Measurements from ENCODE around the gene TIMP2.

Gene TIMP2

DNA sequence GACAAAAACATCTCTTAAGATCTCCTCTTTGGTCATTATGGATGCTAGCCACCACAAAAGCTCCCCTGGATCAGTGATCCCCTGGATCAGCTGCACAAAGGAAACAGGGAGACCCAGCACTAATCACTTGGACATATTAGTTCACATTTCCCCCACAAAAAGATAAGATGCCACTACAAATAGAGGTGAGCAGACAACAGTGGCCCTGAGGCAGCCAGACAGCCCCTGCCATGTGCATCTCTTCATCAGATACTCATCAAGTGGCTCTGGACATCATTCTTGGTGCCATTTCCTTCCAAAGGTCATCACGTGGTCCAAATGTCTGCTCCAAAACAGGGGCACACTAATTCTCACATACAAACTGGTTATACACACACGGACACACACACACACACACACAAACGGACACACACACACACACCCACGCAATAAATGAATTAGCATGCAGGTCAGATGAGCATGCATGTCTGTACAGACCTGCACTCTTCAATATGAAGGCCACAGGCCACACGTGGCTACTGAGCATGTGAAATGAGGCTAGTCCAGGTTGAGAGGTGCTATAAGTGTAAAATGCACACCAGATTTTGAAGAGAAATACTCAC, 88.7 kb downstream of the TIMP2 start:
- H3K4me3 ChIP-seq (ENCODE audit: low read depth, low read length) = no peak overlapping the region
- TF ChIP-seq, protein P1, sequence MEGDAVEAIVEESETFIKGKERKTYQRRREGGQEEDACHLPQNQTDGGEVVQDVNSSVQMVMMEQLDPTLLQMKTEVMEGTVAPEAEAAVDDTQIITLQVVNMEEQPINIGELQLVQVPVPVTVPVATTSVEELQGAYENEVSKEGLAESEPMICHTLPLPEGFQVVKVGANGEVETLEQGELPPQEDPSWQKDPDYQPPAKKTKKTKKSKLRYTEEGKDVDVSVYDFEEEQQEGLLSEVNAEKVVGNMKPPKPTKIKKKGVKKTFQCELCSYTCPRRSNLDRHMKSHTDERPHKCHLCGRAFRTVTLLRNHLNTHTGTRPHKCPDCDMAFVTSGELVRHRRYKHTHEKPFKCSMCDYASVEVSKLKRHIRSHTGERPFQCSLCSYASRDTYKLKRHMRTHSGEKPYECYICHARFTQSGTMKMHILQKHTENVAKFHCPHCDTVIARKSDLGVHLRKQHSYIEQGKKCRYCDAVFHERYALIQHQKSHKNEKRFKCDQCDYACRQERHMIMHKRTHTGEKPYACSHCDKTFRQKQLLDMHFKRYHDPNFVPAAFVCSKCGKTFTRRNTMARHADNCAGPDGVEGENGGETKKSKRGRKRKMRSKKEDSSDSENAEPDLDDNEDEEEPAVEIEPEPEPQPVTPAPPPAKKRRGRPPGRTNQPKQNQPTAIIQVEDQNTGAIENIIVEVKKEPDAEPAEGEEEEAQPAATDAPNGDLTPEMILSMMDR (IDR thresholded peaks at IDR 0.05; ENCODE audit: insufficient read depth, low read depth, low read length, missing control alignments) = no peak
- DNase-seq (ENCODE audit: low read depth) = no peak

DNA sequence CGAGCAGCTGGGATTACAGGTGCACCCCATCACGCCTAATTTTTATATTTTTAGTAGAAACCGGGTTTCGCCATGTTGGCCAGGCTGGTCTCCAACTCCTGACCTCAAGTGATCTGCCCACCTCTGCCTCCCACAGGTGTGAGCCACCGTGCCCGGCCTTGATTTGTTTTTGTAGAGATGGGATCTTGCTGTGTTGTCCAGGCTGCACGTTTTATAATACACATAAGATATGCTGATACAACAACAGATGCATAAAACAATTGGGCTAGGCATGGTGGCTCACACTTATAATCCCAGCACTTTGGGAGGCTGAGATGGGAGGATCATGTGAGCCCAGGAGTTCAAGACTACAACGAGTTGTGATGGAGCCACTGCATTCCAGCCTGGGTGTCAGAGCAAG, 90.6 kb downstream of the TIMP2 start:
- DNase-seq (ENCODE audit: low read depth) = no peak
- TF ChIP-seq, protein P1 (IDR thresholded peaks at IDR 0.05; ENCODE audit: insufficient read depth, low read depth, low read length, missing control alignments) = no peak
- no peak overlapping the region for H3K4me3 ChIP-seq (ENCODE audit: low read depth, low read length)

DNA sequence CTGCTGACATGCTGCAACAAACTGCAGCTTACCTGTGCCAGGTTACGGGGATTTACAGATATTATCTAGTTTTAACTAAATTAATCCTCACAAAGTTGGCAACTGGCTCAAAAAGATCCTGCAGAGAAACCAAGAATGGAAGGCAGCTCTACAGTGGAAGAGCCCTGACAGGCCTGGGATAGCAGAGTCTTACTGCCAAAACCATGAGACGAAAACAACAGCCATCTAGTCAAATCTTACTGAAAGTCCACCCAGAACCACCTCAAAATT, 92.7 kb downstream of the TIMP2 start:
- H3K4me3 ChIP-seq (ENCODE audit: low read depth, low read length) = no peak overlapping the region
- no peak for DNase-seq (ENCODE audit: low read depth)
- TF ChIP-seq, protein P1 (IDR thresholded peaks at IDR 0.05; ENCODE audit: insufficient read depth, low read depth, low read length, missing control alignments) = no peak

DNA sequence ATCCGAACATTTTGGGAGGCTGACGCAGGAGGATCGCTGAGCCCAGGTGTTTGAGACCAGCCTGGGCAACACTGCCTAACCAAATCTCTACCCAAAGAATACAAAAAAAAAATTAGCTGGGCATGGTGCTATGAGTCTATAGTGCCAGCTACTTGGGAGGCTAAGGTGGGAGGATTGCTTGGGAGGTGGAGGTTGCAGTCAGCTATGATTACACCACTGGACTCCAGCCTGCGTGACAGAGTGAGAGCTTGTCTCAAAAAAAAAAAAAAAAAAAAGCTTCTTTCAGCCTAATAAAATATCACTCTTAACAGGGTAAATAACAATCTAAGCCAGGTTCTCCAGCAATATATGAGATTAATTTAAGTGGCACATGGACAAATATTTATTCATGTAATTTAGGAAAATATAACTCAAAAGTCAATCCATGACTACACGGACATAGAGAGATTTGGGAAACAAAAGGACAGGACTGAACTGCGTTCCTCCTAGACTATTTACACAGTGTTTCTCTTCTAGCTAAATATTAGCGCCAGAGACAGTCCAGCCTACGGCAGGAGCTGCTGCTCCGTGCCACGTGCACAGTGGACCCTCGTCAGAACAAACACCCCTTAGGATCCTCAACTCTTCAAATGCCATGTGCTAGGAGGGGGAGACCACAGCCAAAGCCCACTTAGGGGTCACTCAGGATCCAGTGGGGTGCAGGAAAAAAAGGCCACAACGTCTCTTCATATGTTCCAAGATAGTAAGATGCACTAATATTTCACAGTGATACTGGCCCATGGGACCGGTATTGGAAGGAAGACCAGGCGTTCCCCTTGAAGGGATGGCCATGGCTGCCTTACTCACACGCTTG, 93.3 kb downstream of the TIMP2 start:
- no peak for DNase-seq (ENCODE audit: low read depth)
- no peak overlapping the region for H3K4me3 ChIP-seq (ENCODE audit: low read depth, low read length)
- TF ChIP-seq, protein P1 (IDR thresholded peaks at IDR 0.05; ENCODE audit: insufficient read depth, low read depth, low read length, missing control alignments) = no peak

DNA sequence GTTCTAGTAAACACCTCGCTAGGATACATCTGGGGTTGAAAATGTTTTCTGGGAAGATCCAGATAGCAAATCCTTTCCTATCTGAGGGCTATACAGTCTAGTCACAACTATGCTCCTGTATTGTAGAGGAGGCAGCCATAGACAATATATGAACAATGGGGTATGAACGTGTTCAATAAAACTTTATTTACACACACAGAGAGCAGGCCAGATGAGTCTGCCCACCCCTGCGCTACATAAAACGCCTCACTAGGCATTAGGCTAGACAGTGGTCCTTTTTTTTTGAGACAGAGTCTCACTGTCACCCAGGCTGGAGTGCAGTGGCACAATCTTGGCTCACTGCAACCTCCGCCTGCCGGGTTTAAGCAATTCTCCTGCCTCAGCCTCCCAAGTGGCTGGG, 95.7 kb downstream of the TIMP2 start:
- no peak for DNase-seq (ENCODE audit: low read depth)
- H3K4me3 ChIP-seq (ENCODE audit: low read depth, low read length) = no peak overlapping the region
- TF ChIP-seq, protein P1 (IDR thresholded peaks at IDR 0.05; ENCODE audit: insufficient read depth, low read depth, low read length, missing control alignments) = no peak

DNA sequence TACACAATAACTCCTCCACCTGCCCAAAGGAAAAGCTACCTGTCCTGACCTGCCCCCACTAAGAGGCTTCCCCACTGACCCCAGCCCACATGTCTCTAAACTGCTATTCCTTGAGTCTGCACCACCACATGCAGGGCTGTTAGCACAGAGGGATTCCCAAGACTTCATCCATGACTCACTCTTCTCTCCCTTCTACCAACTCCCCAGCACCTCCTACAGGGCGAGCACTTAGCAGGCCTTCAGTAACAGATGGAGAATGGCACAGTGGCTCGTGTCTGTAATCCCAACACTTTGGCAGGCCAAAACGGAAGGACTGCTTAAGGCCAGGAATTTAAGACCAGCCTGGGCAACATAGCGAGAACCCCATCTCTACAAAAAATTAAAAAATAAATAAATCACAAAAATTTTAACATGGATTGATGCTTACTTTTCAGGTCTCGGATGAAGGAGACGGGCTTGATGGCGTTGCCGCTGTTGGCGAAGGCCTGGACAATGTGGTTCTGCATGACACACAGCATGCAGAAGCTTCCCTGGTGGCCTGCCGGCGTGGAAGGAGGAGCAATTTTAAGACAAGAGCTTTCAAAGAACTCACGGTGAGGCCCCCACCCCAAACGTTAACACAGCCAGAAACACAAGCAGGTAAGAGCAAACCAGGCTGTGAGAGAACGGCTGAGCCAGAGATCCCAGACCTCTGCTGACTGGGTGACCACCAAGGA, 96.6 kb downstream of the TIMP2 start:
- no peak for DNase-seq (ENCODE audit: low read depth)
- H3K4me3 ChIP-seq (ENCODE audit: low read depth, low read length) = no peak overlapping the region
- TF ChIP-seq, protein P1 (IDR thresholded peaks at IDR 0.05; ENCODE audit: insufficient read depth, low read depth, low read length, missing control alignments) = no peak
